Fibroblast of villous mesenchyme (primary cell): Measurements from ENCODE around the gene CACNA1C. TPM values are rescaled to one million over a fixed set of nuclear protein-coding genes. Genes with fewer than 3 reads are reported as not detected.

ENCODE experiments used
- DNase-seq: peaks from one replicate; pipeline ENCODE4 v3.0.0-alpha.2; 2010; ENCODE audit warnings: low read depth
- H3K4me3 ChIP-seq: 2 replicates; pipeline ENCODE4 v1.5.1; 2011; ENCODE audit warnings: low read depth, mild to moderate bottlenecking, low read length
- CTCF ChIP-seq: IDR thresholded peaks from 2 replicates; pipeline ENCODE4 v1.5.1; 2012; ENCODE audit warnings: low read depth, mild to moderate bottlenecking, low read length; ENCODE audit not compliant: insufficient read depth
- total RNA-seq: library from RNA; depleted of rRNA; stranded (reverse); fragments of >200 nt; gene quantifications from 2 replicates; pipeline ENCODE4 v1.2.3, GENCODE V29; 2012

The CACNA1C gene
- total RNA-seq, 1 donor: 11.7 TPM

GRCh38 chr12:2319136-2319535, 266.3 kb downstream of the CACNA1C start:
- TF ChIP-seq CTCF: no peak
- DNase-seq: no peak
- no peak overlapping the region for H3K4me3 ChIP-seq

DNA sequence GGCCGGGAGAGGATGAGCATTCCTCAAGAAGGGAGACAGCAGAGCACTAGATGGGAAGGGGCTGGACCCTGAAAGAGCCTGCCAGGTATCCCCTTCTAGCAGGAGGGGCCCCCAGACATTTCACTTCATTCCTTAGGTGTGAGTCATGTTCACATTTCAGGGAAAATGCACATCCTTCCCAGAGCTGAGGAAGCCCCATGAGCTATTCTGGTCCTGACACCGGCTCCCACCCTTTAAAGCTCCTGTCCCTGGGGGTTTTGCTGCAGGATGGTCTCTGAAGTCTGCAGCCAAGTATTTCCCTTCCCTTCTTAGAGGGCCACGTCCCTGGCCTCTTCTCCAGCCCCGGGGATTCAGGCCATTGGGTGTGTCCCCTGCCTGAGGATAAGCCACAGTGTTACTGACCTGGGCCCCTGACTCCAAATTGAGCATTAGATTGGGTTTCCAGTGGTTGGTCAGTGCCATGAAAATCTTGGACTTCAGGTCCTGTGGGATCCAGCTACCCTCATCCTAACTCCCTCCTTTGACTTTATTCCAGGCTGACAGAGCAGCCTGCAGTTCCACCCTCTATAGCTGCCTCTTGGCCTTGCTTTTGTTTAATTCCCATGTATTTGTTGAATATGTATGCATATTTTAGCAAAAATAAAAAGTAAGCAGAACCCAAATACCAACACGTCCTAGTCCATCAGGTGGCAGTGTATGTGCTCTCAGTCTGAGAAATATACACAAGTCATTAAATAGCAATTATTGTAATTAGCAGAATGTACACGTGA, 267.1 kb downstream of the CACNA1C start:
- no peak overlapping the region for H3K4me3 ChIP-seq
- no peak for TF ChIP-seq CTCF
- peak; percentile 41 for DNase-seq

DNA sequence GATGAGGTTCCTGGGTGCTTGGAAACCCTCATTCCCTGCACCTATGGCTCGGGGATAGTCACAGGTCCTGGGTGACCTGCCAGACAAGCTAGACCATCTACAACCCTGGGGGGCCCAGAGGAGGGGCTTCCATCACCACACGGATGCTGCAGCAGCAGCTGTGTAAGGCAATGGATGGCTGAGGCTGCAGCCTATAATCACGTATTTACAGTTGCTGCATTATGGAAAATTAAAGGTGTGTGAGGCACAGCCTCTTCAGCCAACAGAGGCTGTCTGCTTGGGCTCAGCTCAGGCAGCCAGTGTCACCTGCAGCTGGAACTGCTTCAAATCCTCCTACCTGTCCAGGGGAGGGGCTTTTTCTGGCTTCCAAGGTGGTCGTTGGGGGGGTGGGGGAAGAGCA, 268.1 kb downstream of the CACNA1C start:
- DNase-seq: no peak
- TF ChIP-seq CTCF: no peak
- H3K4me3 ChIP-seq: no peak overlapping the region

GRCh38 chr12:2322554-2323120, 269.9 kb downstream of the CACNA1C start:
- no peak overlapping the region for H3K4me3 ChIP-seq
- no peak for DNase-seq
- TF ChIP-seq CTCF: no peak

- DNase-seq: no peak
- TF ChIP-seq CTCF: no peak
- H3K4me3 ChIP-seq: no peak overlapping the region
Measured at GRCh38 chr12:2323532-2324255, 270.9 kb downstream of the CACNA1C start.

- TF ChIP-seq CTCF: no peak
- no peak overlapping the region for H3K4me3 ChIP-seq
- DNase-seq: no peak
Measured at GRCh38 chr12:2324387-2324786, 271.6 kb downstream of the CACNA1C start.
